Glutamatergic neuron (in vitro differentiated cells): Measurements from ENCODE around the gene SIX5. TPM values are rescaled to one million over a fixed set of nuclear protein-coding genes. Genes with fewer than 3 reads are reported as not detected.

Experiments
- DNase-seq: peaks from one replicate; pipeline ENCODE4 v3.0.0; 2022
- H3K27ac Mint-ChIP-seq: one replicate; pipeline ENCODE4 v1.8.0; 2020; ENCODE audit warnings: mild to moderate bottlenecking, mixed read lengths, inconsistent platforms; ENCODE audit not compliant: unreplicated experiment
- H3K27me3 Mint-ChIP-seq: one replicate; pipeline ENCODE4 v1.8.0; 2020; ENCODE audit warnings: mild to moderate bottlenecking, moderate library complexity, mixed read lengths, inconsistent platforms; ENCODE audit not compliant: unreplicated experiment
- H3K36me3 Mint-ChIP-seq: one replicate; pipeline ENCODE4 v1.8.0; 2020; ENCODE audit warnings: mild to moderate bottlenecking, mixed read lengths, inconsistent platforms; ENCODE audit not compliant: unreplicated experiment
- H3K4me1 Mint-ChIP-seq: one replicate; pipeline ENCODE4 v1.8.0; 2020; ENCODE audit warnings: mild to moderate bottlenecking, low read depth, mixed read lengths, inconsistent platforms; ENCODE audit not compliant: unreplicated experiment
- H3K4me3 Mint-ChIP-seq: one replicate; pipeline ENCODE4 v1.8.0; 2020; ENCODE audit warnings: mild to moderate bottlenecking, mixed read lengths, inconsistent platforms; ENCODE audit not compliant: unreplicated experiment
- H3K9me3 Mint-ChIP-seq: one replicate; pipeline ENCODE4 v1.8.0; 2020; ENCODE audit warnings: mild to moderate bottlenecking, moderate library complexity, mixed read lengths, inconsistent platforms; ENCODE audit not compliant: unreplicated experiment
- total RNA-seq: library from RNA; stranded (reverse); fragmentation: NEBNext Ultra II Directional; extraction: Animal tissue kit (Norgen Biotek cat#: 25700); gene quantifications from one replicate; pipeline ENCODE4 v1.2.1, GENCODE V29; 2021; ENCODE audit not compliant: unreplicated experiment
- TF ChIP-seq, protein P1 (sequence below): fragments of 200-600 bp; sonication (generic); IDR thresholded peaks from one replicate; pipeline ENCODE4 v1.5.0; 2021; ENCODE audit not compliant: partially characterized antibody, unreplicated experiment

SIX5 gene
- total RNA-seq, 1 donor from 2014 or later, result 2.0 TPM

DNA sequence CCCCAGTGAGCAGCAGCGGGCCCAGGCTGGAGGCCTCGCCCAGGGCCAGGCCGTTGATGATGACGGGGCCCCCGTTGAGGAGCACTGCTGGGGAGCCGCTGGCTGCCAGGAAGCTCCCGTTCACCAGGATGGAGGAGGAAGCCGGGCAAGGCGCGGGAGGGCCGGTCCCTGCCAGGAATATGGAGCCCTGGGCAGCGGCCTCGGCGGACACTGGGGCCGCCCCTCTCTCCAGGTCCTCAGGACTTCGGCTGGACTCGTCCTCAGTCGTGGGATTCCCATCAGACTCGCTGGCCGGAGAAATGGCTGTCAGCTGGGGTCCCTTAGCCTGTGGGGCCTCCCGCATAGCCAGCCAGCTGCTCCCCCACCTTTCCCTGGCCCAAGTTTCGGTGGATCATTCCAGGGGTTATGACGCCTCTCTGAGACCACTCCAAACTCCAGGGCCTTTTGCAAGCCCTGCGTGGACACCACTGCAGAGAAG lies 2.1 kb downstream of the SIX5 start:
- H3K4me1 Mint-ChIP-seq, result peaks cover 5% of the 10 kb centered on the region
- TF ChIP-seq, protein P1, sequence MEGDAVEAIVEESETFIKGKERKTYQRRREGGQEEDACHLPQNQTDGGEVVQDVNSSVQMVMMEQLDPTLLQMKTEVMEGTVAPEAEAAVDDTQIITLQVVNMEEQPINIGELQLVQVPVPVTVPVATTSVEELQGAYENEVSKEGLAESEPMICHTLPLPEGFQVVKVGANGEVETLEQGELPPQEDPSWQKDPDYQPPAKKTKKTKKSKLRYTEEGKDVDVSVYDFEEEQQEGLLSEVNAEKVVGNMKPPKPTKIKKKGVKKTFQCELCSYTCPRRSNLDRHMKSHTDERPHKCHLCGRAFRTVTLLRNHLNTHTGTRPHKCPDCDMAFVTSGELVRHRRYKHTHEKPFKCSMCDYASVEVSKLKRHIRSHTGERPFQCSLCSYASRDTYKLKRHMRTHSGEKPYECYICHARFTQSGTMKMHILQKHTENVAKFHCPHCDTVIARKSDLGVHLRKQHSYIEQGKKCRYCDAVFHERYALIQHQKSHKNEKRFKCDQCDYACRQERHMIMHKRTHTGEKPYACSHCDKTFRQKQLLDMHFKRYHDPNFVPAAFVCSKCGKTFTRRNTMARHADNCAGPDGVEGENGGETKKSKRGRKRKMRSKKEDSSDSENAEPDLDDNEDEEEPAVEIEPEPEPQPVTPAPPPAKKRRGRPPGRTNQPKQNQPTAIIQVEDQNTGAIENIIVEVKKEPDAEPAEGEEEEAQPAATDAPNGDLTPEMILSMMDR, result no peak
- H3K36me3 Mint-ChIP-seq, result no peaks in the 10 kb centered on the region
- no peak overlapping the region for H3K27ac Mint-ChIP-seq
- H3K9me3 Mint-ChIP-seq, result peaks cover 10% of the 10 kb centered on the region
- H3K27me3 Mint-ChIP-seq, result peaks cover 17% of the 10 kb centered on the region
- peak overlapping the region; percentile 65 for H3K4me3 Mint-ChIP-seq
- DNase-seq, result no peak

DNA sequence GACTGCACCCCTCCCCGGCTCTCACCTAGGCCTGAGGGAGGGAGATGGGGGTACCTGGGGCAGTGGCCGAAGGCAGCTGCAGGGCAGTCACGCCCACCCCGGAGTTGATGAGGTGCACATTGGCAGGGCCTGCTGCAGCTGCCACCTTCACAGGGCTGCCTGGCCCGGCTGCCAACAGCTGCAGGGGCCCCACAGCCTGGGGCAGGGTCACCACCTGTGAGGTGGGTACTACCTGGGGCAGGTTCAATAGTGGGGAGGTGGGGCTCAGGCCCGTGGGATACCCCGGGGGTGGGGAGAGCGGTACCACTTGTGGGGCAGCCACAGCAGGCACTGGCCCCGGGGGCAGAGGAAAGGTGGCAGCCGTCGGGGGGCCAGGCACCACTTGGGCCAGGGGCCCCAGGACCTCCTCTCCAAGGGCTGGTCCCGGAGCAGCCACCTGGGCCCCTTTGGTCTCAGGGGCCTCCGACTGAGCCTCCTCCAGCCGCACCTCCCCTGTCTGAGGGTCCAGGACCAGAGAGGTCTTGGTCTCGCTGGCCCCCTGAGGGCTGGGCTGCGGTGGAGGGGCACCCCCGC lies 2.7 kb downstream of the SIX5 start:
- Mint-ChIP-seq H3K4me1 (peaks cover 5% of the 10 kb centered on the region), H3K27me3 (peaks cover 17% of the 10 kb centered on the region), H3K4me3 (no peak overlapping the region), H3K36me3 (no peaks in the 10 kb centered on the region), H3K27ac (no peak overlapping the region), H3K9me3 (peaks cover 10% of the 10 kb centered on the region)
- no peak for DNase-seq
- TF ChIP-seq, protein P1, result no peak

DNA sequence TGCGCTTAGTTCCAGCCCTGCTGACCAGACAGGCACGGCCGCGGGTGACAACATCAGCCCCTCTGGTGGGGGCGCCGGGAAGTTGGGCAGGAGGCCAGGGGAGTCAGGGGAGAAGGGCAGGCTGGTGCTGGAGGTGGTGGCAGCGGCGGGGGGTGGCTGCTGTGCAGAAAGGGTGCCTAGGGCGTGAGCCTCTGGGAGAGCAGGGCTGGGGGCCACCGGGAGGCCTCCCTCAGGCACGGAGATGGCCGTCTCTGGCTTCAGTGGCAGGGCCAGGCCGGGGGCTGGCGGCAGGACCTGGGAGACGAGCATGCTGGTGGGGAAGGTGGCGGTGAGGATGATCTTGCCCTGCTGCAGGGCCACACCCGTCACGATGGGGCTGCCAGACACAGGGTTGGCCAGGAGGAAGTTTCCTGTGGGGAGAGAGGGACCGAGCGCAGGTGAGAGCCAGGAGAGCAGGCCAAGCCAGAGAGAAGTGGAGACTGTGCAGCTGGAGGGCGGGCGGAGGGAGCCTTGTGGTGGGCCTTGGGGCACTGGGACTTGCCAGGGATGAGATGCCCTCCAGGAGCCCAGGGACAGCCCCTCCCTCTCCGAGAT lies 3.3 kb downstream of the SIX5 start:
- peaks cover 7% of the 10 kb centered on the region for H3K9me3 Mint-ChIP-seq
- no peaks in the 10 kb centered on the region for H3K36me3 Mint-ChIP-seq
- DNase-seq, result no peak
- no peak overlapping the region for H3K4me3 Mint-ChIP-seq
- H3K4me1 Mint-ChIP-seq, result peaks cover 3% of the 10 kb centered on the region
- H3K27ac Mint-ChIP-seq, result no peak overlapping the region
- H3K27me3 Mint-ChIP-seq, result peaks cover 13% of the 10 kb centered on the region
- TF ChIP-seq, protein P1, result no peak

DNA sequence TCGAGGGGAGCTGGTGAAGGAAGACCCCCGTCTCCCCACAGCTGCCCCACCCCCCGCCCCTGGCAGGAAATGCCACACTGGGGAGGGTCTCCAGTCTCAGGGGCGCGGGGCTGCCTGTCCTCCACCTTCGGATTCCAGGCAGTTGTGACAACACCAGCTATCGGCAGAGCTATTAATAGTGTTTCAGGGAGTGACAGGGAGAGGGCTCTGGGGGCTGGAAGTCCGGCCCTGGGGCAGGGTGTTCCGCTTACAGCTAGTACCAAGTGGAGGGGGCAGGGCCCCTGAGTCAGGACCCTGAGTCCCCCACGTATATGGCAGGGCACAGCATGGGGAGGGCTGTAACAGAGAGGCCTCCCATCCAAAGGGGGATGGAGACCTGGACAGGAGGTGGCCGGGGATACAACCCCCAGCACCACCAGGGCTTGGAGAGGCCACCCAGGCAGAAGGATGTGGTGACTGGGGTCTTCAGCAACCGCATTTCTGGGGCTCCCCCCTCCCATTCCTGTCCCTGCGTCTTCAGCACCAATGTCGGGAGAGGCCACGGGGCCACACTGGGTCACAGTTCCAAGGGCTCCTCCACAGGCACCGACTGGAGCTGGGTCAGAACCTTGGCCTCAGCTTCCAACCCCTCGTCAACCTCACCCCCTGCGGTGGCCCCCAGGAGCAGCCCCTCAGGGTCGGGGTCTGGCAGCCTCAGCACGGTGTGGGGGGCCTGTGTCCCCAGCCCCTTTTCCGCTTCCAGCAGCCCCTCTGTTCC lies 3.9 kb downstream of the SIX5 start:
- H3K36me3 Mint-ChIP-seq, result no peaks in the 10 kb centered on the region
- TF ChIP-seq, protein P1, result no peak
- no peak for DNase-seq
- peaks cover 3% of the 10 kb centered on the region for H3K4me1 Mint-ChIP-seq
- H3K27ac Mint-ChIP-seq, result no peak overlapping the region
- H3K4me3 Mint-ChIP-seq, result peak overlapping the region; percentile 69
- peaks cover 11% of the 10 kb centered on the region for H3K27me3 Mint-ChIP-seq
- H3K9me3 Mint-ChIP-seq, result peaks cover 5% of the 10 kb centered on the region

DNA sequence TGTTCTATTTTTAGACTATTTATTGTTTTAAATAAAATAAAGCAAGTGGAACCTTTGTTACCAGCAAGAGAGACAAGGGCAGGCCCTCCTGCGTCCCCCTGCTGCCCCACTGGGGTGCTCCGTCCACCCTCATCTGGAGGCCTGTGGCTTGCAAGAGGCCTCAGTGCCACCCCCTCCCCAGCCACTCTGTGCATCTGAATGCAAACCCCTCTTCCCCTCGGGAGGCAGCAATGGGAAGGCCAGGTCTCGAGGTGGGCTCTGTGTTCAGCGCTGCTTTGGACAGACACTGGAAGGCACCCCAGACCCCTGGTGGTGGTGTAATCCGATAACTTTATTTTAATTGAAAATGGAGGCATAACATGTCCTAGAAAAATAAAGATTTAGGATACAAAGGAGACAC lies 4.6 kb downstream of the SIX5 start:
- Mint-ChIP-seq H3K9me3 (peaks cover 3% of the 10 kb centered on the region), H3K27me3 (peaks cover 8% of the 10 kb centered on the region), H3K36me3 (no peaks in the 10 kb centered on the region), H3K4me1 (peaks cover 3% of the 10 kb centered on the region), H3K27ac (no peak overlapping the region), H3K4me3 (peak overlapping the region; percentile 69)
- TF ChIP-seq, protein P1, result peak; percentile 34
- DNase-seq, result no peak
